ENCODE data around the gene TRABD2B. TPM values are rescaled to one million over a fixed set of nuclear protein-coding genes. Genes with fewer than 3 reads are reported as not detected.

Gene TRABD2B
- total and polyA plus RNA-seq, 2 of the 13 experiments (the other 11 are each of a cell fraction or from before 2014, with no cell fraction given): 0.04 TPM; not detected in 1

- no peak overlapping the region for H3K4me2 ChIP-seq (ENCODE audit: low read depth, low read length)
- no peaks in the 10 kb centered on the region for H3K36me3 ChIP-seq (replicated peaks in 1 of 2; ENCODE audit: control insufficient read depth in 1 of 2, insufficient read depth in 2 of 2, low read length in 2 of 2)
- no peaks in the 10 kb centered on the region for H3K4me1 ChIP-seq (ENCODE audit: insufficient read depth, low read length)
- H3K27me3 ChIP-seq (ENCODE audit: control insufficient read depth in 1 of 2, insufficient read depth in 2 of 2, low read length in 2 of 2): peaks cover 0 to 14% of the 10 kb centered on the region in 2 experiments; a peak in 2 of 5 replicates
- H3K9ac ChIP-seq (ENCODE audit: insufficient read depth, low read depth, low read length): no peak overlapping the region
- no peak overlapping the region for H3K4me3 ChIP-seq (replicated peaks in 1 of 3; ENCODE audit: insufficient read depth in 1 of 3, low read depth in 2 of 3, low read length in 3 of 3)
- ATAC-seq: no peak
- no peak for FAIRE-seq
- H4K20me1 ChIP-seq (ENCODE audit: insufficient read depth, low read length): no peaks in the 10 kb centered on the region
- H3K9me3 ChIP-seq (ENCODE audit: low read length): no peaks in the 10 kb centered on the region
- TF ChIP-seq ZNF784 (CRISPR knock-in tag; IDR thresholded peaks at IDR 0.05; ENCODE audit: borderline replicate concordance) (no peak), RFX5 (IDR thresholded peaks at IDR 0.05; ENCODE audit: low read depth, low read length) (peak; percentile 76), ZBTB7B (CRISPR knock-in tag; IDR thresholded peaks at IDR 0.05) (no peak), CBFB (CRISPR knock-in tag; IDR thresholded peaks at IDR 0.05) (no peak)
- no peak overlapping the region for H3K27ac ChIP-seq (ENCODE audit: extremely low read length, insufficient read depth, low read length)
- no peak for DNase-seq (ENCODE audit: low spot score)
- intact Hi-C loops (cut with micrococcal nuclease; ENCODE audit: unreplicated experiment) (loop anchor here (5.0 kb wide), 1 partner anchor 455 kb away; no protein-coding TSS in a partner anchor), in situ Hi-C loops (cut with HindIII; ENCODE audit: extremely low pct_ligation_motif_present, low pct_unique_long_range_greater_than_20kb) (no loop called here)
- no TSS peak for BruUV-seq (replicated peaks)
- ChIA-PET CTCF (ENCODE audit: low intra/inter-chr PET ratio, low total read pairs) (no interaction called here), POLR2A (no interaction called here)
- no peaks in the 10 kb centered on the region for H3K79me2 ChIP-seq (ENCODE audit: insufficient read depth, low read length)
- H2AFZ ChIP-seq (ENCODE audit: low read length): no peak overlapping the region
Observed at GRCh38 chr1:47981667-47982350, 15.4 kb downstream of the TRABD2B start.

- H3K9me3 ChIP-seq (ENCODE audit: low read length): no peaks in the 10 kb centered on the region
- H4K20me1 ChIP-seq (ENCODE audit: insufficient read depth, low read length): no peaks in the 10 kb centered on the region
- no peak overlapping the region for H3K27ac ChIP-seq (ENCODE audit: extremely low read length, insufficient read depth, low read length)
- H3K79me2 ChIP-seq (ENCODE audit: insufficient read depth, low read length): no peaks in the 10 kb centered on the region
- H3K4me2 ChIP-seq (ENCODE audit: low read depth, low read length): no peak overlapping the region
- CTCF ChIA-PET (ENCODE audit: low intra/inter-chr PET ratio, low total read pairs): no interaction called here
- no TSS peak for BruUV-seq (replicated peaks)
- H3K36me3 ChIP-seq (replicated peaks in 1 of 2; ENCODE audit: control insufficient read depth in 1 of 2, insufficient read depth in 2 of 2, low read length in 2 of 2): no peaks in the 10 kb centered on the region
- no peak overlapping the region for H2AFZ ChIP-seq (ENCODE audit: low read length)
- WGBS (ENCODE audit: low lambda C conversion rate): 38% methylated on average over 2 of the region's 3 CpGs
- peaks cover 0 to 14% of the 10 kb centered on the region in 2 experiments; a peak in 2 of 5 replicates for H3K27me3 ChIP-seq (ENCODE audit: control insufficient read depth in 1 of 2, insufficient read depth in 2 of 2, low read length in 2 of 2)
- in situ Hi-C loops (cut with HindIII; ENCODE audit: extremely low pct_ligation_motif_present, low pct_unique_long_range_greater_than_20kb): no loop called here
- no peak overlapping the region for H3K9ac ChIP-seq (ENCODE audit: insufficient read depth, low read depth, low read length)
- POLR2A ChIA-PET: no interaction called here
- TF ChIP-seq DRAP1 (CRISPR knock-in tag; IDR thresholded peaks at IDR 0.05): no peak
- no peaks in the 10 kb centered on the region for H3K4me1 ChIP-seq (ENCODE audit: insufficient read depth, low read length)
- no peak for FAIRE-seq
- intact Hi-C loops (cut with micrococcal nuclease; ENCODE audit: unreplicated experiment): loop anchor here (5.0 kb wide), 1 partner anchor 453 kb away; no protein-coding TSS in a partner anchor
- H3K4me3 ChIP-seq (replicated peaks in 1 of 3; ENCODE audit: insufficient read depth in 1 of 3, low read depth in 2 of 3, low read length in 3 of 3): no peak overlapping the region
- no peak for ATAC-seq
- no peak for DNase-seq (ENCODE audit: low spot score)
Observed at GRCh38 chr1:47980501-47980900, 16.7 kb downstream of the TRABD2B start.
